Endometrial microvascular endothelial cells (primary cell): ENCODE measurements around the gene ZNF484. TPM values are rescaled to one million over a fixed set of nuclear protein-coding genes. Genes with fewer than 3 reads are reported as not detected.
"Not testable (repeated sequence)": the region's sequence is repeated elsewhere in the genome, so short reads cannot be mapped to it uniquely, and the experiment has no call there.

ENCODE experiments used
- in situ Hi-C: cut with HindIII; loops from 2 replicates; pipeline ENCODE4 v1.10.0; 2017; ENCODE audit warnings: low sequenced_read_pairs, low pct_unique_long_range_greater_than_20kb; ENCODE audit errors: inconsistent ontology term
- total RNA-seq: library from RNA; depleted of rRNA; stranded (reverse); fragments of >200 nt; gene quantifications from one replicate; pipeline ENCODE4 v1.2.3, GENCODE V29; 2015; ENCODE audit errors: inconsistent ontology term

ZNF484 gene
- total RNA-seq, 1 donor from 2014 or later, result 6.0 TPM

DNA sequence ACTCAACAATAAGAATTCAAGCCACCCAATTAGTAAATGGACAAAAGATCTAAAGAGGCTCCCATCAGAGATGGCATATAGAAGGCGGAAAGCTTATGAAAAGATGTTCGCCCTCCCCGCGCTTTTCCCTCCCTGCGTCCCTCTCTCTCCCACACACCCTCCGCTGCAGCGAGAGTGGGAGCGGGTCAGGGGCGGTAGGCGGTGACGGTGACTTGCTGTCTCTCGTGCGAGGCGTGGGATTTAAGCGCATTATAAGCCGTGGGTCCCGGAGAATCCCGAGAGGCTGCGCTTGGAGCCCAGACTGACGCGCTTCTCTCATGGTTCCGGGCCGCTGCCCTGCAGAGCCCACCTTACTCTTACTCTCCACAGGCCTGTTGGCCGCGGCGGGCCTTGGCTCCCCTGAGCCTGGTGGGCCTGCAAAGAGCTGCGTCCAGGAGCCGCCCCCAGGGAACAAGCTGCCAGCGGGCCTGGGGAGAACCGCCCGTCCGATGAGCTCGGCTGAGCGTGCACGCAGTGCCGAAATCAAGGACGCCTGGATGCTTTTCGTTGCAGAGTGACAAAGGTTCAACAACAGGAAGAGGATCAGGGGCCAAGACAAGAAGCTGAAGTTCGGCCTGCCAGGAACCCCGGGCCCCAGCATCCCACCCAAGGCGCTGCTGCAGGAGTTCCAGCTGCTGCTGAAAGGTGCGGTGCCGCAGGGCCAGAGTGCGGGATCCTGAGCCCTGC is 70.6 kb downstream of the ZNF484 start:
- in situ Hi-C loops, result no loop called here

- in situ Hi-C loops, result no loop called here
These were observed 73.1 kb downstream of the ZNF484 start for GRCh38 chr9:92804727-92805126.

DNA sequence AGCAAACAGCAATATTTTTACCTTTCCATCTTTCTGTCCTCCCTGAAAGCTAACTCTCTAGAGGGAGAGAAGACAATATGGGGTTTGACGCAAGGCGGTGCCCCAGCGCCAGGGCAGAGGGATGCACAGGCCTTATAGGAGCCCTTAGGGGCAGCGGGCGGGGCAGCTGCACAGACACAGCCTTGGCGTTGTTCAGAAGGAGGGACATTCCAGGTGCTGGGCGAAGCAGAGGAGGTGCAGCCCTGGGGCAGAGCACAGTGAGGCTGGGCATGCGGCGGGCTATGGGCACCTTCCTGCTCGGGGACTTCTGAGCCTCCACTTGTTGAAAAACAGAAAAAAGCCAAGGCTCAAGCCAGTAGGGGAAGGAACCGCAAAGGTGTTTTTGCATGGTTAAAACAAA is 79.5 kb downstream of the ZNF484 start:
- in situ Hi-C loops, result no loop called here

GRCh38 chr9:92796337-92796804 is 81.5 kb downstream of the ZNF484 start:
- in situ Hi-C loops, result not testable (repeated sequence)

DNA sequence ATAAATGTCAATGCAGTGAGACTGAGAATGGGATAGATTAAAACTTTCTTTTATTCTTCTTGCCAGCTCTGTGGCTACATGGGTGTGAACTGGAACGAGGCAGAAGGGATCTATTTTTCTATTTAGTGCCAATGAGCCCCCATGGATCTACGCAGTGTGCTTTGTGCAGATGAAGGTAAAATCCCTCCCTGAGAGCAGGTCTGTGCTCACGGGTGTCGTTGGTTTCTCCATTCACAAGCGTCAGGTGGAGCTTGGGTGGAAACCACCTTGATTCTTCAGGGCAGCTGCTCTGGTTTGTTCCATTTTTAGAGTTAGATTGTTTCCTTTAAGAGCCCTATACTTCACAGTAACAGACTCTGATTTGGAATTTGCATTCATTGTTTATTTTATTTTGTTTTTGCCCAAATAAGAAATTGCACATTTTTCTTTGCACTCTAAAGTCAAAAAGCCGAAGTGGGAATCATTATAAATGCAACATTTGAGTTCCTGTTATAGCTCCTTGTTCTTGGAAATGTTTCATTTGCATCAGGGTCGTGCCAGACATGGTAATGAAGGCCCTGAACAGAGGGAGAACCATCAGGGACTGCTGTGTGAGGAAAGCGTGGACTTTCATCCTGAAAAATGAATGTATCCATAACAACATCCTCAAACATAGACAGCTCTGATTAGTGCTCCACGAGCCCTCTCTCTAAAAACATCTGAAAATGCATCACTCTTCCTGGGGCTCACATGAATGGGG is 82.1 kb downstream of the ZNF484 start:
- in situ Hi-C loops, result no loop called here

Other genes with a start within 250 kb of the ZNF484 start
- gene IPPK, start 207.9 kb downstream of the ZNF484 start, total RNA-seq, result 21.2 TPM
- gene BICD2, start 113.2 kb downstream of the ZNF484 start, total RNA-seq, result 43.1 TPM
- not detected for gene FGD3, start 69.5 kb upstream of the ZNF484 start, total RNA-seq
- gene SUSD3, start 180.7 kb upstream of the ZNF484 start, total RNA-seq, result not detected
- gene CARD19, start 218.2 kb upstream of the ZNF484 start, total RNA-seq, result 101 TPM